Testis (tissue), 2 donors: Measurements from ENCODE around the gene ARID1A.

Experiments
- CTCF ChIP-seq, 3 experiments: fragments of 450-650 bp in 2 of 3; fragments of 200-600 bp in 1 of 3; sonication (generic) in 1 of 3; IDR thresholded peaks; one replicate each; pipeline ENCODE4 v1.5.1; 2016 to 2019; ENCODE audit warnings: antibody characterized with exemption in 3 of 3, mild to moderate bottlenecking in 2 of 3, moderate library complexity in 1 of 3
- POLR2A ChIP-seq: fragments of 450-650 bp; IDR thresholded peaks from one replicate; pipeline ENCODE4 v1.6.1; 2017; ENCODE audit warnings: antibody characterized with exemption, mild to moderate bottlenecking, moderate library complexity

GRCh38 chr1:26811708-26812107 is 115.9 kb downstream of the ARID1A start:
- no peak for TF ChIP-seq CTCF (IDR thresholded peaks at IDR 0.05)
- no peak for TF ChIP-seq POLR2A
